DND-41 (cell line): Measurements from ENCODE around the gene EXOC1.

Experiments
- EZH2 ChIP-seq: IDR thresholded peaks from 3 replicates; pipeline ENCODE4 v1.6.1; 2012; ENCODE audit warnings: borderline replicate concordance, low read depth, mild to moderate bottlenecking, moderate library complexity, low read length, inconsistent platforms; ENCODE audit not compliant: severe bottlenecking
- TF ChIP-seq, protein P1 (sequence below): IDR thresholded peaks from 2 replicates; pipeline ENCODE4 v1.5.1; 2012; ENCODE audit warnings: borderline replicate concordance, low read length, moderate library complexity, mild to moderate bottlenecking; ENCODE audit not compliant: poor library complexity, severe bottlenecking; ENCODE audit errors: extremely low read depth

DNA sequence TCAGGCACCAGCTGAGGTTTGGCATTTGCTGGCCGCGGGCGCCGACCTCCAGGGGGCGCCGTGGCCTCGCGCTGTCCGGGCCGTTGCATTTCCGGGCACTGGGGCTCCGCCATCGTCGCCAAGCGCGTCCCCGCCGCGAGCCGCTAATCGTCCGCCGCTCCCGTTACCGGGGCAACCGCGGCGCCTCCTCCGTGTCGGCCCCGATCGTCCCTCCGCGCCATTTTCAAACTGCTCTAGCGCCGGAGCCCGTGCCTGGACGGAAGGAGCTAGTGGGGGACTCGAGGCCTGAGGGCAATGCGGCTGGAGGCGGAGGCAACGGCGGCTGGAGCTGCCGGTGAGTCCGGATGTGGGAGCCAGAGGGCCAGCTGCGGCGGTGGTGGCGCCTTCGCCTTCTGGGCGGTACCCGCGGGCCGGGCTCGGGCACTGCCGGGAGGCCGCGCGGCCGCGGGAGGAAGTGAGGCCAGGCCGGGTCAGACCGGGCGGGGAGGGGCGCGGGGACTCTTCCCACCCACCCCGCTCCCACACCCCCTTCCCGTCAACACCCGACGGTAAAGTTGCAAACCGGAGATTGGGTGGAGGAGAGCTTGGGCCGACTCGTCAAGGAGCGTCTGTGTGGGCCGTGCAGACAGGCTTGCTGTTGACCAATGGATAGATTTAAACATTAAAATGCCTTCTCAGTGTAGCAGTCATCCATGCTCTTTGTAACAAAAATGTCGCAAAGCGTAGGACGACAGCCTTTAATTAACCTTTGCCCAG lies 95.5 kb downstream of the EXOC1 start, which contains the start of gene CEP135:
- TF ChIP-seq, protein P1, sequence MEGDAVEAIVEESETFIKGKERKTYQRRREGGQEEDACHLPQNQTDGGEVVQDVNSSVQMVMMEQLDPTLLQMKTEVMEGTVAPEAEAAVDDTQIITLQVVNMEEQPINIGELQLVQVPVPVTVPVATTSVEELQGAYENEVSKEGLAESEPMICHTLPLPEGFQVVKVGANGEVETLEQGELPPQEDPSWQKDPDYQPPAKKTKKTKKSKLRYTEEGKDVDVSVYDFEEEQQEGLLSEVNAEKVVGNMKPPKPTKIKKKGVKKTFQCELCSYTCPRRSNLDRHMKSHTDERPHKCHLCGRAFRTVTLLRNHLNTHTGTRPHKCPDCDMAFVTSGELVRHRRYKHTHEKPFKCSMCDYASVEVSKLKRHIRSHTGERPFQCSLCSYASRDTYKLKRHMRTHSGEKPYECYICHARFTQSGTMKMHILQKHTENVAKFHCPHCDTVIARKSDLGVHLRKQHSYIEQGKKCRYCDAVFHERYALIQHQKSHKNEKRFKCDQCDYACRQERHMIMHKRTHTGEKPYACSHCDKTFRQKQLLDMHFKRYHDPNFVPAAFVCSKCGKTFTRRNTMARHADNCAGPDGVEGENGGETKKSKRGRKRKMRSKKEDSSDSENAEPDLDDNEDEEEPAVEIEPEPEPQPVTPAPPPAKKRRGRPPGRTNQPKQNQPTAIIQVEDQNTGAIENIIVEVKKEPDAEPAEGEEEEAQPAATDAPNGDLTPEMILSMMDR: peak; percentile 90
- TF ChIP-seq EZH2: no peak
